GM19324 (cell line): ENCODE measurements around the gene DHRS13.

ENCODE experiments used
- ATAC-seq: cut with Tn5 transposase; IDR thresholded peaks from one replicate; pipeline ENCODE4 v1.9.1; 2021; ENCODE audit warnings: mild to moderate bottlenecking, moderate library complexity; ENCODE audit not compliant: unreplicated experiment, low FRiP score

DHRS13 gene

GRCh38 chr17:28902819-28903545 is at the start of gene DHRS13:
TSS of gene DHRS13 (minus strand) at chr17:28903079. CDS start at chr17:28902944, 135 bp downstream.
- ATAC-seq = peak; percentile 92

- peak; percentile 55 for ATAC-seq
Measured at GRCh38 chr17:28951991-28952975, 49.4 kb upstream of the DHRS13 start.

DNA sequence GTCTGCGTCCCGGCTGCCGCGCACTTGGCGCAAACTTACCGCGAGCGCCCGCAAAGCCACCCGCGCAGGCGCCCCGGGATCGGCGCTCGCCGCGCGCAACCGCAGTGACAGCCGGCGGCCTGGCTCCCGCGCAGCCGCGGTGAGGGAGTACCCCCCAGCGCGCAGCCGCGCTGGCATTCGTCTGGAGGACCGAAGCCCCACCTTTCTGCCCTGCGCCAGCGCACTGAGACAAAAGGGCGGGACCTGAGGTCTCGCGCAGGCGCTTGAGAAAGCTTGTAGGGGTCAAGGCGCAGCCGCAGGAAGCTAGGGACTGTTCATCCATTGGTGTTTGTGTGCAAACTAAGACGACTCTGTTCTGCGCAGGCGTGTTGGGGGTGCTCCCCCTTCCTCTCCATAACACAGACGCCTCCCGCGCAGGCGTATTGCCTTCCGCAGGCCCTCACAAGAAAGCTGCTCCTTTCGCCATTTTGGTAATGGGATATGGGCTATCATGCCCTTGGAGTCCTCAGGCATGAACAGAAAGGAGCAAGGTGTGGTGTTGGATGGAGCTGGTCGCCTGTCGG is 48.6 kb upstream of the DHRS13 start, which contains the start of gene PHF12:
Gene PHF12 (minus strand): TSS at position 91 of the 563 bp plus-strand sequence. CDS start 558 bp downstream, outside the sequence.
- ATAC-seq = peak; percentile 82

GRCh38 chr17:28950752-28951427 is 48.0 kb upstream of the DHRS13 start:
- no peak for ATAC-seq

- ATAC-seq = no peak
Measured at GRCh38 chr17:28950017-28950751, 47.3 kb upstream of the DHRS13 start.

- no peak for ATAC-seq
Measured at GRCh38 chr17:28949185-28950016, 46.5 kb upstream of the DHRS13 start.

- no peak for ATAC-seq
Measured at GRCh38 chr17:28948873-28949184, 46.0 kb upstream of the DHRS13 start.

- ATAC-seq = no peak
Measured at GRCh38 chr17:28948342-28948741, 45.5 kb upstream of the DHRS13 start.

GRCh38 chr17:28947639-28948038 is 44.8 kb upstream of the DHRS13 start:
- no peak for ATAC-seq

- no peak for ATAC-seq
Measured at GRCh38 chr17:28946239-28946638, 43.4 kb upstream of the DHRS13 start.

- ATAC-seq = no peak
Measured at GRCh38 chr17:28944862-28945741, 42.2 kb upstream of the DHRS13 start.

- no peak for ATAC-seq
Measured at GRCh38 chr17:28944343-28944742, 41.5 kb upstream of the DHRS13 start.

- ATAC-seq = no peak
Measured at GRCh38 chr17:28942925-28943324, 40.0 kb upstream of the DHRS13 start.

- ATAC-seq = no peak
Measured at GRCh38 chr17:28941251-28941650, 38.4 kb upstream of the DHRS13 start.

DNA sequence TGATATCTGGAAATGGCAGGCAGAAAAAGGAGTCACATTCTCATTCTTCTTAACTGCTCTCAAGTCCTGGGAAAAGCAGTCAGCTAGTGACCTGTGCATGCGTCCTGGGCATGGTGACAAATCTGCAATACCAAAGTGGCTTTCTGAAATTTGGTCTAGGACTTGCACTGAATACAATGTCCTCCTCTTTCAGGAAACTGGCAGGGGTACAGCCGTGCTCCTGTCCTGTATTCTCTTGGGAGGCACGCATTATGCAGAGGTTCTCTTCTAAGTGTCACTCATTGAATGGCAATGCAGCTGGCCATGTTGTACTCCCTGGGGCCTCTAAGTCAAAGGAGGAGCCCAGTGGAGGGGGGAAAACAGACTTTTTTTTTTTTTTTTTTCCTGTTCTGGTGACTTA is 37.8 kb upstream of the DHRS13 start:
- no peak for ATAC-seq

GRCh38 chr17:28940142-28940541 is 37.3 kb upstream of the DHRS13 start:
- ATAC-seq = no peak

GRCh38 chr17:28938552-28938951 is 35.7 kb upstream of the DHRS13 start:
- ATAC-seq = no peak
